IPS-18a (cell line): ENCODE measurements around the gene VEGFC.

Experiments used
- H3K27ac ChIP-seq: one replicate; pipeline ENCODE4 v1.5.1; 2013; ENCODE audit warnings: low read length
- H3K27me3 ChIP-seq: one replicate; pipeline ENCODE4 v1.6.1; 2013; ENCODE audit warnings: mild to moderate bottlenecking, low read length; ENCODE audit not compliant: control insufficient read depth, insufficient read depth
- H3K36me3 ChIP-seq: one replicate; pipeline ENCODE4 v1.6.1; 2013; ENCODE audit warnings: low read depth, low read length; ENCODE audit not compliant: control insufficient read depth
- H3K4me1 ChIP-seq: one replicate; pipeline ENCODE4 v1.6.1; 2013; ENCODE audit warnings: low read depth, low read length; ENCODE audit not compliant: control insufficient read depth
- H3K4me3 ChIP-seq: one replicate; pipeline ENCODE4 v1.5.1; 2013; ENCODE audit warnings: low read length
- H3K9ac ChIP-seq: one replicate; pipeline ENCODE4 v1.6.1; 2013; ENCODE audit warnings: mild to moderate bottlenecking, low read length, moderate library complexity
- H3K9me3 ChIP-seq: one replicate; pipeline ENCODE4 v1.6.1; 2013; ENCODE audit warnings: low read depth, low read length; ENCODE audit not compliant: control insufficient read depth

VEGFC gene

DNA sequence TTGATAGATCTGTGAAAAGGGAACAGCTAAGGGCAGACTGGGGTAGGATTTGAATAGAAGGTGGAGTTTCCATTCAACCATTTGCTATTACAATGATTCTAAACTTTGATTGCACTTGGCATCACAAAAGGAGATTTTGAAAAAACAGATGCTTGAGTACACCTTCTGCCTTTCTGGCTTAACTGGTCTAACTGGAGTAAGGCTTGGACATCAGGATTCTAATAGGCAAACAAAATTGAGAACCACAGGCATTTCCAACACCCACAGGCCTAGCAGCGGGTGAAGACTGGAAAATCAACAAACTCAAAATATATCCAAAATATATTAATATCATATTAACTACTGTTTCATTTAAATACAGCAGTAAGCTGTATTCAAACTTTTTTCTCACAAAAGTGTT, 1.9 kb upstream of the VEGFC start:
- H3K27ac ChIP-seq, result no peak overlapping the region
- no peak overlapping the region for H3K4me3 ChIP-seq
- H3K4me1 ChIP-seq, result no peaks in the 10 kb centered on the region
- H3K9me3 ChIP-seq, result no peaks in the 10 kb centered on the region
- peaks cover 32% of the 10 kb centered on the region for H3K27me3 ChIP-seq
- H3K9ac ChIP-seq, result no peak overlapping the region
- no peaks in the 10 kb centered on the region for H3K36me3 ChIP-seq

DNA sequence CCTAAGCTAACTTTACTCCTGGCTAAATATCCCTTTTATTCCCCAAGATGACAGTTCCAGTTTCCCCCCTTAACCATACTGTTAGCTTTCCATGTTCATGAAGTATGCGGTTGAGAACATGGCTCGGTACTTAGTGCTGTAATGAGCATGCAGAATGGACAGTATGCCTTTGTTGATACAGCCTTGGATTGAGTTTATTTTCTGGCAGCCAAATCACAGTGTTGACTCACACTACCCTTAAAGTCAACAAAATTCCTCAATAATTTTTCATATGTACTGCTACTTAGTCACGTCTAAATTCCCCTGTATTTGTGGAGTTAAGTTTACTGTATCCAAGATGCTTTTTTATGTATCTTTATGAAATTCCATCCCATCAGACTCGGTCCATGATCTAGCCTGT, 1.4 kb upstream of the VEGFC start:
- Histone ChIP-seq H3K4me1 (no peaks in the 10 kb centered on the region), H3K36me3 (no peaks in the 10 kb centered on the region), H3K27me3 (peaks cover 32% of the 10 kb centered on the region), H3K4me3 (no peak overlapping the region), H3K27ac (no peak overlapping the region), H3K9me3 (no peaks in the 10 kb centered on the region), H3K9ac (no peak overlapping the region)

DNA sequence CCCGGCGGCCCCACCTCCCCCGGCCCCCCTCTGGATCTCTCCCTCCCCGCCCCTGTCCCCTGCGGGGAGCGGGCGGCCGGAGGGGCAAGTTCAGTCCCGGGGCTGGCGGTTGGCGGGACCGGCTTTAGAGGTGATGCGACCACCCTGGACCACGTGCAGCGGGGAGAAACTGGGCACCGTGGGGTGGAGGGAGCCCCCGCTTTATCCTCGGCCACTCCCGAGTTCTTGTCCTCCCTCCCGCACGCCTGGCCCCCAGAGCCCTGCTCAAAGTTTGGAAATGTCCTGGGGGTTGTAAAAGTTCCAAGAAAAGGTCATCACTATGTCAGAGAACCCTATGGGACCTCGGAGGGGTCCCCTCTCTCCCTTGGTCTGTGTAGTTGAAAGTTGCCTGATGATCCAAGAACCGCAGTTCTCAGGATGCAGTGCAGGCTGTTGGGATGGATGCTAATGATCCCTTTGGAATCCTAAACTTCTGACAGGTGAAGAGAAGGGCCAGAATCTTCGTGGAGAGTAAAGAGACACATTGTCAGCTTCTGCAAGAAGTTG, 411 bp upstream of the VEGFC start:
- Histone ChIP-seq H3K9ac (no peak overlapping the region), H3K4me1 (no peaks in the 10 kb centered on the region), H3K27me3 (peaks cover 32% of the 10 kb centered on the region), H3K9me3 (no peaks in the 10 kb centered on the region), H3K36me3 (no peaks in the 10 kb centered on the region), H3K4me3 (peak overlapping the region; percentile 65), H3K27ac (no peak overlapping the region)

DNA sequence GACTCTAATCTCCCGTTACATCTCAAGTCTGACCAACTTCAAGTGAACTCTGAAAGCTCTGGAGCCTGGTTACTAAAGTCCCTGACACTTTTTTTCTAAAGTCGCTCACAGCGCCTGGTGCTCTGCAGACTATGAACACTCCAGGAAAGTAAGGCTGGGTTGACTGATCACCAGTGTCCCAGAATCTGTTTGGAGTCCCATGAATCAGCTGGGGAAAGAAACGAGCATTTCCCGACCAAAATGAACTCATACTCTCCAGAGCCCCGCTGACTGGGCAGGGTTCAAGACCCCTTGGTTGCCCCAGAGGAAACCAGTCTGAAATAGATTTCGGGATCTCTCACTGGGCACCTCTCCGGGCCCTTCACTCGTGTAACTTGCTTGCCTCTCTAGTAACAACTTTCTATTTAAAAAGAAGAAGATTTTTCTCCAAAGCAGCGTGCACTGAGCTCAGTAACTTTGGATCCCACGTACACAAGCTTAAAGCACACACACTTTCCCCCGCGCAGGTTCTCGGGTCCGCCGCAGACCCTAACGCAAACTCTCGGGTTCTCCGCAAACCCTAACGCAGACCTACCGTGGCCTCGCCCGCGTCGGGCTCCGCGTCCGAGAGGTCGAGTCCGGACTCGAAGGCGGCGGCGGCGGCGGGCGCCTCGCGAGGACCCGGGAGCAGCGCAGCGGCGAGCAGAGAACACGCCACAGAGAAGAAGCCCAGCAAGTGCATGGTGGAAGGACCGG, 964 bp downstream of the VEGFC start:
- Histone ChIP-seq H3K27ac (no peak overlapping the region), H3K36me3 (no peaks in the 10 kb centered on the region), H3K4me1 (no peaks in the 10 kb centered on the region), H3K9ac (no peak overlapping the region), H3K9me3 (no peaks in the 10 kb centered on the region), H3K4me3 (peak overlapping the region; percentile 66), H3K27me3 (peaks cover 32% of the 10 kb centered on the region)

DNA sequence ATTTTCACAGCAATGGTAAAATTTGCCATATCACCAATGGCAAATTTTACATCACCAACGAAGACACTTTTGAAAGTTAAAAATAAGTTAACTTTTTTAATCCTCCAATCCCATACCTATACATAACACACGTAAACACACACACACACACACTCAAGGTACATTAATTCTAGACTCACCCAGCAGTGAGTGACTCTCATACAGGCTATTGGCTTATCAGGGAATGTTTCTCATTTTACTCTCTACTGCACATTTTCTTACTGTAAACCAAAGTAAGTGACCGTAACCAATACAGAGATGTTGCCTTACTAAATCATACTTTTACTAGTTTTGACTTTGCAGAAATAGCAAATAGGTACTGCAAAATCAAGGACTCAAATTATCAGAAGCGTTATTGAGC, 2.3 kb downstream of the VEGFC start:
- Histone ChIP-seq H3K4me1 (no peaks in the 10 kb centered on the region), H3K27me3 (peaks cover 32% of the 10 kb centered on the region), H3K27ac (no peak overlapping the region), H3K9ac (no peak overlapping the region), H3K4me3 (no peak overlapping the region), H3K9me3 (no peaks in the 10 kb centered on the region), H3K36me3 (no peaks in the 10 kb centered on the region)

DNA sequence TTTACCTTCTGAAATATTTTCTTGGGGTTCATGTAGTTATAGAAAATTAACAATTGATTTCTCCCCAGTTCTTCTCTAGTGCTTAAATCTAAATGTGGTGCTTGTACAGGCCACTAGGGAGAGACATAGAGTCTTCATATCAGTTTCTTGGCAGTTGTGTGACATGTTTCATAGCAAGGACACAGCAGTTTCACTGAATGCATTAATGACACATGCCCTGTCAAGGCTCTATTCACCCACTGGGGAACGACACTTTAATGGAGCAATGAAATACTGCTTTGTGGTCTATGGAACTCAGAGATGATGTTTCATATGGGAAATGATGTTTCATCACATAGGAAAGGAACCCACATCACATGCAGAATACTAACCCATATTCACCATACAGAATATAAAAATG, 2.8 kb downstream of the VEGFC start:
- Histone ChIP-seq H3K9ac (no peak overlapping the region), H3K9me3 (no peaks in the 10 kb centered on the region), H3K27me3 (peaks cover 32% of the 10 kb centered on the region), H3K4me1 (no peaks in the 10 kb centered on the region), H3K4me3 (no peak overlapping the region), H3K36me3 (no peaks in the 10 kb centered on the region), H3K27ac (no peak overlapping the region)

DNA sequence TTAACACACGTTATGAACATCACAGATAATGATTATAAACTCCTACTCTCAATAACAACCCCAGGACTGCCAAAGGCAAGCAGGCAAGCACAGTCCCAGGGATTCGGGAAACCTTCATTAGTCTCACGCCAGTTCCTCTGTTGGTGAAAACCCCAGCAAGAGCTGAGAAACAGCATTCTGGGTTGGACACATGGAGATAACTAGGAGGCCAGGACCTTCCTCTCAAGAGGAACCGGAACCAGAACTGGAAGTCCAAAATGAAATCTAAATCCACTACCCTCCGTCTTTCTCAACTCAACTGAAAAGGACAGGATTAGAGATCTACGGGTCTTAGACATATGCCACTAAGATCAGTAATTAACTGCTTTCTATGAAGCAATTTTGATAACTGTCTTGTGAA, 3.8 kb downstream of the VEGFC start:
- H3K4me1 ChIP-seq, result no peaks in the 10 kb centered on the region
- H3K9ac ChIP-seq, result no peak overlapping the region
- H3K9me3 ChIP-seq, result no peaks in the 10 kb centered on the region
- H3K36me3 ChIP-seq, result no peaks in the 10 kb centered on the region
- no peak overlapping the region for H3K27ac ChIP-seq
- peaks cover 28% of the 10 kb centered on the region for H3K27me3 ChIP-seq
- no peak overlapping the region for H3K4me3 ChIP-seq

DNA sequence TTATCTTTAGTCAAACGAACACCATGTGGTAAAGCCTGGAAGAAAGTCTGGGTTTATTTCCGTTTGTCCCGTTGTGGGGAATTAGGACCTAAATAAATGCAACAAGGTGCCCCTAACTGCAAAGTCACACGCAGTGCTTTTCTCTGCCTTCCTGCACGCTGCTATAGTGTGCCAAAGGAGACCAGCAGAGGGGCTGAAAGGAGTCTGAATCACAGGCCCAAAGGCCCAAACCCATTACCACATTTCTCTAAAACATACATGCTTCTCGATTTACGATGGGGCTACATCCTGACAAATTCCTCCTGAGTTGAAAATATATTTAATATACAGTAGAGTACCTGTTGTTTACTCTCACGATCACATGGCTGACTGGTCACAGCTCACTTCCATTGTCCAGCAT, 4.5 kb downstream of the VEGFC start:
- H3K4me3 ChIP-seq, result no peak overlapping the region
- no peaks in the 10 kb centered on the region for H3K4me1 ChIP-seq
- H3K9ac ChIP-seq, result no peak overlapping the region
- H3K9me3 ChIP-seq, result no peaks in the 10 kb centered on the region
- H3K27me3 ChIP-seq, result peaks cover 21% of the 10 kb centered on the region
- no peaks in the 10 kb centered on the region for H3K36me3 ChIP-seq
- H3K27ac ChIP-seq, result no peak overlapping the region

DNA sequence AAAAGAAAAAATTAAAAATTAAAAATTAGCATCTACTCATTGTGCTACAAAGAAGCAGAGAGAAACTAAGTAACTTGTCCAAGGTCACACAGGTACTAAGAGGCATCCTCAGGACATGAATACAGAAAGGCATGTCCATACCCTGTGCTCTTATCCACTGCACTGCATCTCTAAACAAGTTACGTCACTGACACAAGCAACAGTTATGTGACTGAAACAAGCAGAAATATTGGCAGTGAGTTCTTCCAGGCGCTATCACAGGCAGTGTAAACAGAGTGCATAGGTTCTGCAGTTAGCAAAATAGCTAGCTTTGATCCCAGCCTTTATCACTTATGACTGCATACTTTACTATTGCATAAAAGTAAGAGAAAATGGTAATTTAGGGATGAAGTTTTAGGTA, 7.9 kb downstream of the VEGFC start:
- H3K9me3 ChIP-seq, result no peaks in the 10 kb centered on the region
- no peaks in the 10 kb centered on the region for H3K27me3 ChIP-seq
- no peak overlapping the region for H3K9ac ChIP-seq
- H3K4me3 ChIP-seq, result no peak overlapping the region
- H3K27ac ChIP-seq, result no peak overlapping the region
- H3K36me3 ChIP-seq, result no peaks in the 10 kb centered on the region
- no peaks in the 10 kb centered on the region for H3K4me1 ChIP-seq

DNA sequence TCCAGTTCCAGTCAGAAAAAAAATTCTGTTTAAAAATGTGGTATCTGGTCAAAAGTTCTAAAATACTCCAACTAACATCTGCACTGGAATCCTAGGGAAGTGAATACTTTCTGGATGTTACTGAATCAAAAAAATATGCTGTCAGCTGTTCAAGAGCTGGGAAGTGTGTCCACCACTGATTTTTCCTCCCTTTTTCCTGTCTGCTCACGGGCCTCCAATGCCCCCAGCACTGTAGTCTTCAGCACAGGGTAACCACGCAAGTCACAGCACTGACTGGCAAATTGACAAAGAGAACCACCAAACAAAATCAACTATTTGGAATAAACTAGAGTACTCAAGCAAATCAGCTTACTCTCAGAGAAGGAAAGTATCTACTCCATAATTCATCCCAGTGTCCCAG, 9.9 kb downstream of the VEGFC start:
- Histone ChIP-seq H3K36me3 (no peaks in the 10 kb centered on the region), H3K27ac (no peak overlapping the region), H3K9ac (no peak overlapping the region), H3K4me3 (no peak overlapping the region), H3K27me3 (no peaks in the 10 kb centered on the region), H3K9me3 (no peaks in the 10 kb centered on the region), H3K4me1 (no peaks in the 10 kb centered on the region)

DNA sequence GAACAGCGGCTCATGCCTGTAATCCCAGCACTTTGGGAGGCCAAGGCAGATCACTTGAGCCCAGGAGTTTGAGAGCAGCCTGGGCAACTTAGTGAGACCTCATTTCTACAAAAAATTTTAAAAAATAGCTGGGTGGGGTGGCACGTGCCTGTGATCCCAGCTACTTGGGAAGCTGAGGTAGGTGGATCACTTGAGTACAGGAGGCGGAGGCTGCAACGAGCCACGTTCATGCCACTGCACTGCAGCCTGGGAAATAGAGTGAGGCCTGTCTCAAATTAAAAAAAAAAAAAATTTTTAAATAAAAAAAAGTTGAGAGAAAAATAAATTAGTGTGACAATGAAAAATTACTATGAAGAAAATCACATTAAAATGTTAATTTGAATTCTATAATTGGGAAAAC, 10.5 kb downstream of the VEGFC start:
- H3K4me1 ChIP-seq, result no peaks in the 10 kb centered on the region
- no peaks in the 10 kb centered on the region for H3K9me3 ChIP-seq
- no peaks in the 10 kb centered on the region for H3K36me3 ChIP-seq
- no peak overlapping the region for H3K4me3 ChIP-seq
- no peak overlapping the region for H3K9ac ChIP-seq
- H3K27ac ChIP-seq, result no peak overlapping the region
- H3K27me3 ChIP-seq, result no peaks in the 10 kb centered on the region

DNA sequence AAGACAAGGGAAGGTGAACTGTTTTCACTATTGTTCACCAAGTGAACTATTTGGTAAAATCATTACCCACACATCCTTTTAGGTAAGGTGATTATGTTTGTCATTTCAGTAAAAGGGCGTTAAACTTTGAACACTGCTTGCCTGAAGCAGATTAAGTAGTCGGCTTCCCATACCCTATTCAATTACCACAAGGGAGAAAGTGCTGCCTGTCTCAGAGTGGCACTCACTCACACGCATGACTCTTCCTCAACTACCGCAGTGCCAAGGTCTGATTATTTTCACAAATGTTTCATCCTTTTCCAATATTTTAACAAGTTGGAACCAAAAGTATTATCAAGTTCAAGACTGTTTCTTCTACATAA, 11.0 kb downstream of the VEGFC start:
- no peaks in the 10 kb centered on the region for H3K4me1 ChIP-seq
- no peaks in the 10 kb centered on the region for H3K36me3 ChIP-seq
- H3K4me3 ChIP-seq, result no peak overlapping the region
- no peak overlapping the region for H3K9ac ChIP-seq
- no peak overlapping the region for H3K27ac ChIP-seq
- no peaks in the 10 kb centered on the region for H3K27me3 ChIP-seq
- H3K9me3 ChIP-seq, result no peaks in the 10 kb centered on the region
